GM21367 (cell line): ENCODE data around the gene SPSB2.
A peak's percentile ranks its signal among the peaks of the same experiment; 100 is the strongest.

Experiments used
- ATAC-seq: cut with Tn5 transposase; IDR thresholded peaks from one replicate; pipeline ENCODE4 v1.9.1; 2021; ENCODE audit not compliant: unreplicated experiment

Gene SPSB2

GRCh38 chr12:6851921-6852650, 21.0 kb downstream of the SPSB2 start, which contains the start of gene USP5:
Gene USP5 (plus strand): TSS chr12:6852150. CDS start chr12:6852180, 30 bp downstream.
- ATAC-seq, result peak; percentile 68

DNA sequence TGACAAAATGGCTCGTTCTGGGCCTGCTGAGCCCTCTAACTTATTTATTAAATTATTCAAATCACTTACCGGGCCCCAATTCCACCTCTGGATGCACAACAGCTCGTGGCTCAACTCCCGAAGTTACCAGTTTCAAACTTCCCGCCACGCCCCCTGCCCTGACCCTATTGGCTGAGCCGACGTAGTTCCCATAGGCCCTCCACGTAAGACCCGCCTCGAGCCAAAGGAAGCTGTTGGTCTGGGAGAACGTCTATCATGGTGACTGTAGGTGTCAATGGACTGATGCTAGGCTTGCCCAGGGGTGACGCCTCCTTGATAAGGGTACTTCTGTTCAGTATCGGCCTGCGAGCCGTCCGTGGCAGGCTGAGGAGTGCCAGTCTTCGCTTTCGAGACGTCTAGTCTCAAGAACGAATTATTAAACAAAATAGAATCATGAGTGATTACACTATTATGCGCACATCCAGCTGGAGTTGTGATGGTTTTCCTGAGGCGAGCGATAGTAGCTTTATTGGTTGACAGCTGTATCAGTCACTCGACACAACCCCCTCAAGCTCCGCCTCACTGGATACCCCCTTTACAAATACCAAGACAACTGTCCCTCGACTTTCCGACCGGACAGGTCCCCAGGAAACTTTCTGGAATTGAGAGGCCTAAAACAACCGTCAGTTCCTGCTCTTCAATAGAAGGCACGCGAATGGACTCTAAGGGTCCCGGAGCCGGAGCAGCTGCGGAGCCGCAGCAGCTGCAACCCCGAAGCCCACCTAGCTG, 21.8 kb downstream of the SPSB2 start, which contains the start of gene CDCA3:
Gene CDCA3 (minus strand): TSS at position 134 of the 768 bp plus-strand sequence. CDS start 334 bp downstream, outside the sequence.
- ATAC-seq, result peak; percentile 48

- no peak for ATAC-seq
These were observed 22.3 kb downstream of the SPSB2 start for GRCh38 chr12:6850796-6851152.

DNA sequence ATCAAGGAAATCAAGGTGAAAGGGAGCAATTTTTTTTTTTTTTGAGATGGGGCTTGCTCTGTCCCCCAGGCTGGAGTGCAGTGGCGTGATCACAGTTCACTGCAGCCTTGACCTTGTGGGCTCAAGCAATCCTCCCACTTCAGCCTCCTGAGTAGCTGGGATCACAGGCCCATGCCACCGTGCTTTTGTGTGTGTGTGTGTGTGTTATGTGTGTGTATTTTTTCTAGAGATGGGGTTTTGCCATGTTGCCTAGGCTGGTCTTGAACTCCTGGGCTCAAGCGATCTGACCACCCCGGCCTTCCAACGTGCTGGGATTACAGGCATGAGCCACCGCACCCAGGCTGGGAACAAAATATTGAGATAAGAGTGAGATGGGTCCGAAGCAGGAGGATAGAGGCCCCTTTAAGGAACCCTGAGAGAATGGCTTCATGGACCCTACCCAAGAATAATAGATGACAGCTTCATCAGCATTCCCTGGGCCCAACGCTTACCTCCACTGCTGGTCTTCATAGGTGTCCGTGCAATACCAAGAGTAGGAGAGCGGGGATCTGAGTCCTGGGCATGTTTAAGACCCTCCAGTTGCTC, 23.0 kb downstream of the SPSB2 start:
- no peak for ATAC-seq

GRCh38 chr12:6849427-6849826, 23.7 kb downstream of the SPSB2 start:
- ATAC-seq, result no peak

- ATAC-seq, result no peak
These were observed 25.4 kb downstream of the SPSB2 start for GRCh38 chr12:6847676-6848075.

GRCh38 chr12:6846316-6846869, 26.7 kb downstream of the SPSB2 start:
- ATAC-seq, result no peak

GRCh38 chr12:6845395-6845794, 27.7 kb downstream of the SPSB2 start:
- ATAC-seq, result no peak

GRCh38 chr12:6843118-6843902, 29.8 kb downstream of the SPSB2 start:
- no peak for ATAC-seq

DNA sequence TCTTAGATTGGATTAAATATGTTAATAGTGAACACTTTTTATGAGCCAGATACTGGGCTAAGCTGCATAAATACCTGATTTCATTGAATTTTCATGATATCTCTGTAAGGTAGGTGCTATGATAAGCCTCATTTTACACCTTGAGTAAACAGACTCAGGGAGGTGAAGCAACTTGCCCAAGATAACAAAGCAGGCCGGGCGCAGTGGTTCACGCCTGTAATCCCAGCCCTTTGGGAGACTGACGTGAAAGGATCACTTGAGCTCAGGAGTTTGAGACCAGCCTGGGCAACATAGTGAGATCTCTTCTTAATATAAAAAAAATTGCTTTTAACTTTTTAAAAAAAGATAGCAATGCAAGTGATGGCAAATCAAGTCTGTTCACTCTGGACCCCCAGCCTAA, 31.0 kb downstream of the SPSB2 start:
- no peak for ATAC-seq

GRCh38 chr12:6840761-6841515, 32.2 kb downstream of the SPSB2 start, which contains the start of gene GNB3:
Gene GNB3 (plus strand): TSS chr12:6840925. CDS start chr12:6841288, 363 bp downstream.
- ATAC-seq, result no peak

- no peak for ATAC-seq
These were observed 32.8 kb downstream of the SPSB2 start for GRCh38 chr12:6840330-6840729.

GRCh38 chr12:6839482-6840201, 33.5 kb downstream of the SPSB2 start:
- peak; percentile 52 for ATAC-seq

DNA sequence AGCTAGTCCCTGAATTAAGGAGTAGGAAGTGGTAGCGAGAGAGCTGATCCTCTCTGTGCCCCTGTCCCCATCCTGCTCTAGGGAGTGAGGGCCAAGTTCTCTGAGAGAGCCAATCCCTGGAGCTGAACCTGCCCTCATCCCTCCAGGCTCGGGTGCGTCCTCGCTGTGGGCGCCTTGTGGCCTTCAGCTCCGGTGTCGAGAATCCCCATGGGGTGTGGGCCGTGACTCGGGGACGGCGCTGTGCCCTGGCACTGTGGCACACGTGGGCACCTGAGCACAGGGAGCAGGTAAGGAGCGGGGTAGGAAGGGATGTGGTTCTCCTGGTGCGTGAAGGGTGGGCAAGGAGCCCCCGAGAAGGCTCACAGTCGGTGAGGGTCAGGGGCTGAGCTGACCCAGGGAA, 34.2 kb downstream of the SPSB2 start:
- ATAC-seq, result no peak

DNA sequence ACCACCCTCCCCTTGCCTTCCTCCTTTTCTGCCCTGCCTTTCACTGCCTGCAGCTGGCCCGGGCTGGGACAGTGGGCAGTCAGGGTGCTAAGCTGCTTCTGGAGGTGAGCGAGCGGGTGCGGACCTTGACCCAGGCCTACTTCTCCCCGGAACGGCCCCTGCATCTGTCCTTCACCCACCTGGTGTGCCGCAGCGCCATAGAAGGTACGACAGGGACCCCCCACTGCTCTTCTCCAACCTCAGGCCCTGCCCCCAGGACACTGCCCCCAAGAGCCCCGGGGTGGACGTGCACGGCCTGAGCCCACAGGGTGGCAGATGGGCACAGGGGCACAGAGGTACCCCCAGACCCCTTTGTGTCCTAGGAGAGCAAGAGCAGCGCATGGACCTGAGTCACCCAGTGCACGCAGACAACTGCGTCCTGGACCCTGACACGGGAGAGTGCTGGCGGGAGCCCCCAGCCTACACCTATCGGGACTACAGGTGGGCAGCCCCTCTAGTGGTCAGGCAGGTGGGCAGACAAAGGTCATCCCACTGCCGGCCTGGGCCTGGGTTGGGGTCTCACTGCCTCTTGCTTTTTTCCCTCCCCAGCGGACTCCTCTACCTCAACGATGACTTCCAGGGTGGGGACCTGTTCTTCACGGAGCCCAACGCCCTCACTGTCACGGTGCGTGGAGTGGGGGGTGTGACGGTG, 35.6 kb downstream of the SPSB2 start:
- no peak for ATAC-seq

- ATAC-seq, result no peak
These were observed 36.3 kb downstream of the SPSB2 start for GRCh38 chr12:6836851-6837250.

GRCh38 chr12:6834873-6835272, 38.2 kb downstream of the SPSB2 start:
- ATAC-seq, result no peak

- no peak for ATAC-seq
These were observed 38.8 kb downstream of the SPSB2 start for GRCh38 chr12:6834254-6834653.
